Jurkat, Clone E6-1 (cell line): ENCODE measurements around the gene SLC7A5.
A peak's percentile ranks its signal among the peaks of the same experiment; 100 is the strongest.
"Not testable (repeated sequence)": the region's sequence is repeated elsewhere in the genome, so short reads cannot be mapped to it uniquely, and the experiment has no call there.

Experiments used
- DNase-seq: peaks from one replicate; pipeline ENCODE4 v3.0.0-alpha.2; 2011; ENCODE audit warnings: low read depth, low spot score
- H3K4me3 ChIP-seq: 2 replicates; pipeline ENCODE4 v1.5.1; 2011; ENCODE audit warnings: mild to moderate bottlenecking, low read length, control low read depth, moderate library complexity

SLC7A5 gene

GRCh38 chr16:87811454-87811853, 57.9 kb downstream of the SLC7A5 start:
- not testable (repeated sequence) for DNase-seq, H3K4me3 ChIP-seq

- peak; percentile 30 for DNase-seq
- H3K4me3 ChIP-seq, result no peak overlapping the region
Observed at GRCh38 chr16:87809150-87809902, 60.0 kb downstream of the SLC7A5 start.

- no peak for DNase-seq
- no peak overlapping the region for H3K4me3 ChIP-seq
Observed at GRCh38 chr16:87808108-87808507, 61.2 kb downstream of the SLC7A5 start.

GRCh38 chr16:87806641-87807546, 62.4 kb downstream of the SLC7A5 start:
- peak; percentile 92 for DNase-seq
- H3K4me3 ChIP-seq, result peak overlapping the region; percentile 70

- DNase-seq, result peak; percentile 24
- H3K4me3 ChIP-seq, result peak overlapping the region; percentile 70
Observed at GRCh38 chr16:87806261-87806640, 63.1 kb downstream of the SLC7A5 start.

- H3K4me3 ChIP-seq, result no peak overlapping the region
- DNase-seq, result no peak
Observed at GRCh38 chr16:87803385-87803784, 65.9 kb downstream of the SLC7A5 start.

GRCh38 chr16:87802670-87803069, 66.6 kb downstream of the SLC7A5 start:
- no peak overlapping the region for H3K4me3 ChIP-seq
- DNase-seq, result peak; percentile 39

- no peak for DNase-seq
- H3K4me3 ChIP-seq, result no peak overlapping the region
Observed at GRCh38 chr16:87801679-87802259, 67.5 kb downstream of the SLC7A5 start.

- no peak for DNase-seq
- no peak overlapping the region for H3K4me3 ChIP-seq
Observed at GRCh38 chr16:87800497-87800896, 68.8 kb downstream of the SLC7A5 start.

- no peak overlapping the region for H3K4me3 ChIP-seq
- no peak for DNase-seq
Observed at GRCh38 chr16:87795336-87795735, 74.0 kb downstream of the SLC7A5 start.

GRCh38 chr16:87794485-87795078, 74.7 kb downstream of the SLC7A5 start:
- no peak overlapping the region for H3K4me3 ChIP-seq
- DNase-seq, result no peak

- no peak for DNase-seq
Observed at GRCh38 chr16:87792205-87792565, 77.1 kb downstream of the SLC7A5 start.

GRCh38 chr16:87791295-87792204, 77.8 kb downstream of the SLC7A5 start:
- no peak overlapping the region for H3K4me3 ChIP-seq
- DNase-seq, result no peak

More at GRCh38 chr16:87792205-87792565, 77.1 kb downstream of the SLC7A5 start:
- H3K4me3 ChIP-seq, result no peak overlapping the region

GRCh38 chr16:87790292-87791100, 78.8 kb downstream of the SLC7A5 start:
- DNase-seq, result no peak
- no peak overlapping the region for H3K4me3 ChIP-seq

GRCh38 chr16:87789437-87790291, 79.6 kb downstream of the SLC7A5 start:
- no peak for DNase-seq
- no peak overlapping the region for H3K4me3 ChIP-seq

- DNase-seq, H3K4me3 ChIP-seq: not testable (repeated sequence)
Observed at GRCh38 chr16:87788730-87789436, 80.4 kb downstream of the SLC7A5 start.
